ENCODE measurements around the gene RBKS. TPM values are rescaled to one million over a fixed set of nuclear protein-coding genes. Genes with fewer than 3 reads are reported as not detected.

RBKS gene
- total and polyA plus RNA-seq, 2 donors from 2014 or later: 10.3 to 28.7 TPM

DNA sequence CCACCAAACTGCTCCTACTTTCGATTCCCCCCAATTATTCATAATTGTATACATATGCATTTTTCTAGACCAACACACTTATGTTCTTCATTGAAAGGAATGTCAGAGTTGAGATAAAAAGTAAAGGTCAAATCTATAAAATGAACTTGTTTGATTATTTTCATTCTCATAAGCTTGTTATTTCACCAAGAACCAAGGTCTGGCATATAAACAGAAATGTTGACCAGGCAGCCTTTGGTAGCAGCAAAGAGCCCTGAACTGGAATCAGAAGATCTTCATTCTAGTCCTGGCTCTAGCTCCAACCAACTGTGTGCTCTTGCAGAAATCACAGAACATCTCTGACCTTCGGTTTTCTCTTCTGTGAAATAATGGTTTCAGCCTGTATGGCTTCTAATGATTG, 42.9 kb downstream of the RBKS start:
- intact Hi-C loops (cut with DNase I): no loop called here
- no peak overlapping the region for H3K9ac ChIP-seq (ENCODE audit: low read length in 3 of 3)
- no peak overlapping the region for H3K4me3 ChIP-seq (ENCODE audit: low read length in 3 of 3)
- H3K36me3 ChIP-seq (ENCODE audit: control insufficient read depth in 2 of 3, insufficient read depth in 3 of 3, low read length in 3 of 3): peaks cover 0 to 2% (median 0%) of the 10 kb centered on the region in 3 donors
- H3K27ac ChIP-seq (ENCODE audit: low read depth in 2 of 2, low read length in 2 of 2): no peak overlapping the region
- FAIRE-seq (no peak), DNase-seq (no peak)
- no peaks in the 10 kb centered on the region for H3K4me1 ChIP-seq (ENCODE audit: control insufficient read depth in 2 of 3, insufficient read depth in 2 of 3, low read depth in 1 of 3, low read length in 3 of 3)
- H3K9me3 ChIP-seq (ENCODE audit: control insufficient read depth in 2 of 3, insufficient read depth in 1 of 3, low read length in 3 of 3): no peaks in the 10 kb centered on the region
- no peak for TF ChIP-seq CTCF (IDR thresholded peaks at IDR 0.05; ENCODE audit: borderline replicate concordance, extremely low read depth, insufficient read depth)
- H3K27me3 ChIP-seq (ENCODE audit: control insufficient read depth, insufficient read depth, low read length): no peaks in the 10 kb centered on the region

DNA sequence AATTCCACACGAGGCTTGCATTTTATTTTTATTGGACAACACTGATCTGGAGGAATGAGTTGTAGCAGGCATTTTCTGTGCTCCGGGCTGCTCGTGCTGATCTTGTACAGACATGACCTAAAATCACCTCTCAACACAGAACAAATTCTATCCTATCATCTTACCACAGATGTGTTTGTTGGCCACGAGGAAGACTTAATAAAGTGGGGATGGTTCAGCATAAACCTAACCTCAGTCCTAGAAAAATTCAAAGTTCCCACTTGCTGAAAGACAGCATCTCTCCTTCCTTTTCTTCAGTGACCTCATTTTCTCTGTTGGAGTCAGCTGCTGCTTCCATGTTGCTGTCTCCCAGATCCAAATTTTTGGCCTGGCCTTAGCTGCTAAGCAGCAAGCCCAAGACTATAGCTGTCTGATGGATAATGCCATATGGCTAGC, 45.3 kb downstream of the RBKS start:
- Histone ChIP-seq H3K4me1 (ENCODE audit: control insufficient read depth in 2 of 3, insufficient read depth in 2 of 3, low read depth in 1 of 3, low read length in 3 of 3) (no peaks in the 10 kb centered on the region), H3K27me3 (ENCODE audit: control insufficient read depth, insufficient read depth, low read length) (no peaks in the 10 kb centered on the region), H3K36me3 (ENCODE audit: control insufficient read depth in 2 of 3, insufficient read depth in 3 of 3, low read length in 3 of 3) (peaks cover 0 to 2% (median 0%) of the 10 kb centered on the region in 3 donors), H3K9ac (ENCODE audit: low read length in 3 of 3) (no peak overlapping the region), H3K9me3 (ENCODE audit: control insufficient read depth in 2 of 3, insufficient read depth in 1 of 3, low read length in 3 of 3) (no peaks in the 10 kb centered on the region), H3K4me3 (ENCODE audit: low read length in 3 of 3) (no peak overlapping the region), H3K27ac (ENCODE audit: low read depth in 2 of 2, low read length in 2 of 2) (no peak overlapping the region)
- no peak for FAIRE-seq
- DNase-seq: no peak
- intact Hi-C loops (cut with DNase I): no loop called here
- no peak for TF ChIP-seq CTCF (IDR thresholded peaks at IDR 0.05; ENCODE audit: borderline replicate concordance, extremely low read depth, insufficient read depth)

- Histone ChIP-seq H3K4me3 (ENCODE audit: low read length in 3 of 3) (no peak overlapping the region), H3K9ac (ENCODE audit: low read length in 3 of 3) (no peak overlapping the region), H3K27ac (ENCODE audit: low read depth in 2 of 2, low read length in 2 of 2) (no peak overlapping the region), H3K36me3 (ENCODE audit: control insufficient read depth in 2 of 3, insufficient read depth in 3 of 3, low read length in 3 of 3) (peaks cover 0 to 2% (median 0%) of the 10 kb centered on the region in 3 donors), H3K9me3 (ENCODE audit: control insufficient read depth in 2 of 3, insufficient read depth in 1 of 3, low read length in 3 of 3) (no peaks in the 10 kb centered on the region), H3K27me3 (ENCODE audit: control insufficient read depth, insufficient read depth, low read length) (no peaks in the 10 kb centered on the region), H3K4me1 (ENCODE audit: control insufficient read depth in 2 of 3, insufficient read depth in 2 of 3, low read depth in 1 of 3, low read length in 3 of 3) (no peaks in the 10 kb centered on the region)
- DNase-seq: no peak
- no peak for FAIRE-seq
- intact Hi-C loops (cut with DNase I): no loop called here
- TF ChIP-seq CTCF (IDR thresholded peaks at IDR 0.05; ENCODE audit: borderline replicate concordance, extremely low read depth, insufficient read depth): no peak
Measured at GRCh38 chr2:27843992-27844391, 46.2 kb downstream of the RBKS start.

DNA sequence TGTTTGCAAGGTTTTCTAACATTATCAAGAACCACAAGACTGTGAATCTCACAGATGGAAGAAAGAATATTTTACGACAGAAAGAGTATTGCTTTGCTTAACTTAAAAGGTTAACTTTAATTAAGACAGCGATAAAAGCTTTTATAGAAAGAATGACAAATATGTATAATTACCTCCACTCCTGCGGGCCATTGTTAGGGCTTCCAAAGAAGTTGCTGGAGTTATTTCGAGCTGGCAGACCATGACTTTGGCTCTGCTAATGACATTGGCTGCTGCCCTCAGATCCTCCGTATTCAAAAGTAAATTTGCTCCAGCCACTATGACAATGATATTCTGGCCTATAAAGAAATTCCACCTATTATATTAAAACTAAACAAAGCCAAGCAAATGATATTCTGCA, 47.3 kb downstream of the RBKS start:
- H3K36me3 ChIP-seq (ENCODE audit: control insufficient read depth in 2 of 3, insufficient read depth in 3 of 3, low read length in 3 of 3): peaks cover 0 to 2% (median 0%) of the 10 kb centered on the region in 3 donors
- FAIRE-seq (no peak), DNase-seq (peak in 2 of 5 donors; percentile 39 to 51)
- no peaks in the 10 kb centered on the region for H3K4me1 ChIP-seq (ENCODE audit: control insufficient read depth in 2 of 3, insufficient read depth in 2 of 3, low read depth in 1 of 3, low read length in 3 of 3)
- no peak for TF ChIP-seq CTCF (IDR thresholded peaks at IDR 0.05; ENCODE audit: borderline replicate concordance, extremely low read depth, insufficient read depth)
- no peak overlapping the region for H3K9ac ChIP-seq (ENCODE audit: low read length in 3 of 3)
- no peaks in the 10 kb centered on the region for H3K9me3 ChIP-seq (ENCODE audit: control insufficient read depth in 2 of 3, insufficient read depth in 1 of 3, low read length in 3 of 3)
- no peak overlapping the region for H3K27ac ChIP-seq (ENCODE audit: low read depth in 2 of 2, low read length in 2 of 2)
- intact Hi-C loops (cut with DNase I): no loop called here
- no peaks in the 10 kb centered on the region for H3K27me3 ChIP-seq (ENCODE audit: control insufficient read depth, insufficient read depth, low read length)
- H3K4me3 ChIP-seq (ENCODE audit: low read length in 3 of 3): no peak overlapping the region

All from kidney (tissue), 14 donors.